ENCODE results near the gene S100A5. TPM values are rescaled to one million over a fixed set of nuclear protein-coding genes. Genes with fewer than 3 reads are reported as not detected.

S100A5 gene
- total RNA-seq, 1 experiment from 2014 or later = 6.0 TPM

DNA sequence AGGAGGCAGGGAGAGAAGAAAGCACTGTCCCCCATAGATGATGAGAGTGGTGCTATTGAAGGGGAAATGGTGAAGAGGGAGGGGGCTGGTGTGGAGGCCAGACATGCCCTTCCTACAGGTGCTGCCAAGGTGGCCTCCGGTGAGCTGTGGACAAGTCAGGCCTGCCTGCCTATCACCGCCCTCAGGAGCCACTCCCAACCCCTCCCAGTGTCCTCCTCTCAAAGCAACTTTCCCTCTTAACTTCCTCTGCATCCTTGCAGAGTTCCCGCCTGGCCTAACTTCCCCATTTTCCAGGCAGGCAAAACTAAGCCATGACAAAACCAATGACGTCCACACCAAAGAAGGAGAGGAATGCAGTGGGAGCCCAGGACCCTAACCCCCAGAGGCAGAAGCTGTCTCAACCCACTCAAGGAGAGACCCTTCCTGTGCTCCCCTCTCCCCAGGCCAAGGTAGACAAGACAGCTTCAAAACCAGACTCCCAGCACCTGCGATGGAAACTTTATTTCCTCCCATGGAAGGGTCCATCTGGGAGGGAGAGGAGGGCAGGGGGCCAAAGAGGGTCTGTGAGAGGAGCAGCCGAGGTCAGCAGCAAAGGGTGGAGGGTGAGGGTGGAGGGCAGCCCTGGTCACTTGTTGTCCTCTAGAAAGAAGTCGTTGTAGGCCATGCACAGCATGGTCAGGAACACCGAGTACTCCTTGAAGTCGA lies 3.9 kb downstream of the S100A5 start:
- H3K4me2 ChIP-seq (ENCODE audit: low read length) = peak overlapping the region; percentile 99
- no peaks in the 10 kb centered on the region for H3K9me3 ChIP-seq (ENCODE audit: control insufficient read depth in 1 of 2, insufficient read depth in 1 of 2, low read depth in 1 of 2, low read length in 2 of 2)
- H3K4me1 ChIP-seq (ENCODE audit: control insufficient read depth in 1 of 2, insufficient read depth in 2 of 2, low read length in 2 of 2) = peaks cover 78 to 92% of the 10 kb centered on the region in 2 experiments
- CTCF ChIA-PET = interaction anchor here (1.1 to 1.2 kb wide), 2 partner anchors 31 to 34 kb away, joined by 4 to 6 read pairs; no protein-coding TSS in a partner anchor
- no peaks in the 10 kb centered on the region for H4K20me1 ChIP-seq (ENCODE audit: insufficient read depth)
- no peak overlapping the region for H2AFZ ChIP-seq (ENCODE audit: low read depth, low read length, poor library complexity, severe bottlenecking)
- DNase-seq (ENCODE audit: low read depth, low spot score) (no peak), ATAC-seq (peak; percentile 31)
- RAD21 ChIA-PET (ENCODE audit: low non-redundant PET in 1 of 2, low total read pairs in 2 of 2, uncharacterized antibody in 2 of 2, unreplicated experiment in 2 of 2) = interaction anchor here in 1 of 2 experiments (1.0 kb wide), 1 partner anchor 31 kb away, joined by 5 read pairs; no protein-coding TSS in a partner anchor
- TF ChIP-seq POLR2AphosphoS5 (IDR thresholded peaks at IDR 0.05; ENCODE audit: low read depth, low read length) = peak; percentile 71
- TF ChIP-seq POLR2A (IDR thresholded peaks at IDR 0.05; ENCODE audit: borderline replicate concordance, extremely low read depth, insufficient read depth, insufficient read length) = no peak
- H3K4me3 ChIP-seq (replicated peaks in 1 of 2; ENCODE audit: low read depth in 1 of 2, low read length in 2 of 2) = peak overlapping the region; percentile 74 to 89
- intact Hi-C loops (cut with micrococcal nuclease) = loop anchor here (1.0 kb wide), 1 partner anchor 29 kb away; no protein-coding TSS in a partner anchor
- POLR2A ChIA-PET = interaction anchor here (0.6 to 7.4 kb wide), 10 partner anchors 8 to 97 kb away, joined by 3 to 114 read pairs (median 42); partner anchors contain the start of genes CHTOP, S100A1, S100A13 and S100A14
- no TSS peak for BruUV-seq (replicated peaks)
- no peaks in the 10 kb centered on the region for H3K27me3 ChIP-seq (ENCODE audit: insufficient read depth, low read length)
- H3K79me2 ChIP-seq (ENCODE audit: insufficient read depth, low read length) = peaks cover 18% of the 10 kb centered on the region
- H3K36me3 ChIP-seq (ENCODE audit: control insufficient read depth in 1 of 2, insufficient read depth in 2 of 2, low read length in 2 of 2) = peaks cover 0 to 5% of the 10 kb centered on the region in 2 experiments; a peak in 1 of 4 replicates
- peak overlapping the region; percentile 88 for H3K9ac ChIP-seq (ENCODE audit: low read length)
- H3K27ac ChIP-seq (ENCODE audit: low read depth, low read length) = peak overlapping the region; percentile 94
- H3K9me2 ChIP-seq (ENCODE audit: insufficient read depth) = no peaks in the 10 kb centered on the region

GRCh38 chr1:153536012-153536670 lies 4.6 kb downstream of the S100A5 start:
- peak overlapping the region; percentile 88 for H3K9ac ChIP-seq (ENCODE audit: low read length)
- RAD21 ChIA-PET (ENCODE audit: low non-redundant PET in 1 of 2, low total read pairs in 2 of 2, uncharacterized antibody in 2 of 2, unreplicated experiment in 2 of 2) = interaction anchor here (1.0 to 1.5 kb wide), 3 partner anchors 30 to 32 kb away, joined by 3 to 5 read pairs (median 4); no protein-coding TSS in a partner anchor
- DNase-seq (ENCODE audit: low read depth, low spot score) (peak; percentile 72), ATAC-seq (peak; percentile 62)
- H3K4me2 ChIP-seq (ENCODE audit: low read length) = peak overlapping the region; percentile 99
- H3K9me2 ChIP-seq (ENCODE audit: insufficient read depth) = no peaks in the 10 kb centered on the region
- TF ChIP-seq ZFX (IDR thresholded peaks at IDR 0.05) = 0 out of 2 replicates have a peak, but pooled peaks have one; percentile 5
- TF ChIP-seq RAD21 (IDR thresholded peaks at IDR 0.05; ENCODE audit: low read depth) = no peak
- TF ChIP-seq EZH2 (IDR thresholded peaks at IDR 0.05) = no peak
- no peak for TF ChIP-seq ELF1 (IDR thresholded peaks at IDR 0.05; ENCODE audit: borderline replicate concordance, low read depth)
- TF ChIP-seq CBX3 (IDR thresholded peaks at IDR 0.05; ENCODE audit: low read depth) = no peak
- TF ChIP-seq SRF (IDR thresholded peaks at IDR 0.05; ENCODE audit: low read depth) = no peak
- peak; percentile 24 for TF ChIP-seq POLR2A (IDR thresholded peaks at IDR 0.05; ENCODE audit: borderline replicate concordance, extremely low read depth, insufficient read depth, insufficient read length)
- TF ChIP-seq, protein P1, sequence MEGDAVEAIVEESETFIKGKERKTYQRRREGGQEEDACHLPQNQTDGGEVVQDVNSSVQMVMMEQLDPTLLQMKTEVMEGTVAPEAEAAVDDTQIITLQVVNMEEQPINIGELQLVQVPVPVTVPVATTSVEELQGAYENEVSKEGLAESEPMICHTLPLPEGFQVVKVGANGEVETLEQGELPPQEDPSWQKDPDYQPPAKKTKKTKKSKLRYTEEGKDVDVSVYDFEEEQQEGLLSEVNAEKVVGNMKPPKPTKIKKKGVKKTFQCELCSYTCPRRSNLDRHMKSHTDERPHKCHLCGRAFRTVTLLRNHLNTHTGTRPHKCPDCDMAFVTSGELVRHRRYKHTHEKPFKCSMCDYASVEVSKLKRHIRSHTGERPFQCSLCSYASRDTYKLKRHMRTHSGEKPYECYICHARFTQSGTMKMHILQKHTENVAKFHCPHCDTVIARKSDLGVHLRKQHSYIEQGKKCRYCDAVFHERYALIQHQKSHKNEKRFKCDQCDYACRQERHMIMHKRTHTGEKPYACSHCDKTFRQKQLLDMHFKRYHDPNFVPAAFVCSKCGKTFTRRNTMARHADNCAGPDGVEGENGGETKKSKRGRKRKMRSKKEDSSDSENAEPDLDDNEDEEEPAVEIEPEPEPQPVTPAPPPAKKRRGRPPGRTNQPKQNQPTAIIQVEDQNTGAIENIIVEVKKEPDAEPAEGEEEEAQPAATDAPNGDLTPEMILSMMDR (IDR thresholded peaks at IDR 0.05 in 2 of 3, conservative IDR thresholded peaks at IDR 0.05 in 1 of 3; ENCODE audit: borderline replicate concordance in 1 of 3, insufficient read depth in 1 of 3, low read depth in 2 of 3, low read length in 2 of 3) = no peak
- TF ChIP-seq EZH2phosphoT487 (IDR thresholded peaks at IDR 0.05; ENCODE audit: borderline replicate concordance) = no peak
- TF ChIP-seq POLR2AphosphoS5 (IDR thresholded peaks at IDR 0.05; ENCODE audit: low read depth, low read length) = peak; percentile 67
- H4K20me1 ChIP-seq (ENCODE audit: insufficient read depth) = no peaks in the 10 kb centered on the region
- CTCF ChIA-PET = interaction anchor here (0.8 to 1.6 kb wide), 6 partner anchors 8 to 37 kb away, joined by 3 to 7 read pairs (median 4); no protein-coding TSS in a partner anchor
- intact Hi-C loops (cut with micrococcal nuclease) = loop anchor here (1.0 kb wide), 1 partner anchor 30 kb away; no protein-coding TSS in a partner anchor
- H3K9me3 ChIP-seq (ENCODE audit: control insufficient read depth in 1 of 2, insufficient read depth in 1 of 2, low read depth in 1 of 2, low read length in 2 of 2) = no peaks in the 10 kb centered on the region
- BruUV-seq (replicated peaks) = TSS peak; percentile 56
- peak overlapping the region; percentile 74 to 89 for H3K4me3 ChIP-seq (replicated peaks in 1 of 2; ENCODE audit: low read depth in 1 of 2, low read length in 2 of 2)
- peaks cover 18% of the 10 kb centered on the region for H3K79me2 ChIP-seq (ENCODE audit: insufficient read depth, low read length)
- peaks cover 74 to 89% of the 10 kb centered on the region in 2 experiments for H3K4me1 ChIP-seq (ENCODE audit: control insufficient read depth in 1 of 2, insufficient read depth in 2 of 2, low read length in 2 of 2)
- no peaks in the 10 kb centered on the region for H3K27me3 ChIP-seq (ENCODE audit: insufficient read depth, low read length)
- peaks cover 0 to 5% of the 10 kb centered on the region in 2 experiments; a peak in 1 of 4 replicates for H3K36me3 ChIP-seq (ENCODE audit: control insufficient read depth in 1 of 2, insufficient read depth in 2 of 2, low read length in 2 of 2)
- POLR2A ChIA-PET = interaction anchor here (0.6 to 7.4 kb wide), 17 partner anchors 9 to 444 kb away, joined by 3 to 114 read pairs (median 16); partner anchors contain the start of genes CHTOP, S100A1, S100A13 and S100A14
- no peak overlapping the region for H2AFZ ChIP-seq (ENCODE audit: low read depth, low read length, poor library complexity, severe bottlenecking)
- peak overlapping the region; percentile 94 for H3K27ac ChIP-seq (ENCODE audit: low read depth, low read length)
